Endodermal cell (in vitro differentiated cells): ENCODE results near the gene RLN3. TPM values are rescaled to one million over a fixed set of nuclear protein-coding genes. Genes with fewer than 3 reads are reported as not detected.

Source experiments
- DNase-seq: peaks from one replicate; pipeline ENCODE4 v3.0.0-alpha.2; 2017
- H3K27ac ChIP-seq: 2 replicates; pipeline ENCODE4 v1.5.1; 2013; ENCODE audit warnings: mild to moderate bottlenecking, low read depth, low read length, moderate library complexity
- H3K27me3 ChIP-seq: 2 replicates; pipeline ENCODE4 v1.6.1; 2013; ENCODE audit warnings: mild to moderate bottlenecking, low read length, moderate library complexity; ENCODE audit not compliant: insufficient read depth, control insufficient read depth, poor library complexity, severe bottlenecking
- H3K36me3 ChIP-seq: 2 replicates; pipeline ENCODE4 v1.7.0; 2013; ENCODE audit warnings: mild to moderate bottlenecking, low read length, moderate library complexity; ENCODE audit not compliant: control insufficient read depth, insufficient read depth
- H3K4me1 ChIP-seq: one replicate; pipeline ENCODE4 v1.7.0; 2013; ENCODE audit warnings: low read length; ENCODE audit not compliant: control insufficient read depth, insufficient read depth
- H3K4me3 ChIP-seq: 2 replicates; pipeline ENCODE4 v1.5.1; 2013; ENCODE audit warnings: mild to moderate bottlenecking, low read length, moderate library complexity
- H3K9ac ChIP-seq: 2 replicates; pipeline ENCODE4 v1.6.1; 2013; ENCODE audit warnings: mild to moderate bottlenecking, low read length, moderate library complexity; ENCODE audit not compliant: poor library complexity, severe bottlenecking; ENCODE audit errors: extremely low read depth
- H3K9me3 ChIP-seq: 2 replicates; pipeline ENCODE4 v1.6.1; 2013; ENCODE audit warnings: mild to moderate bottlenecking, low read length, moderate library complexity; ENCODE audit not compliant: control insufficient read depth
- H3K27ac Mint-ChIP-seq: 2 replicates; pipeline ENCODE4 v1.8.0; 2020; ENCODE audit warnings: mixed read lengths
- H3K27me3 Mint-ChIP-seq: 2 replicates; pipeline ENCODE4 v1.8.0; 2021; ENCODE audit warnings: mild to moderate bottlenecking, mixed read lengths; ENCODE audit not compliant: insufficient read depth
- H3K36me3 Mint-ChIP-seq: 2 replicates; pipeline ENCODE4 v1.8.0; 2020; ENCODE audit warnings: low read depth, mixed read lengths
- H3K4me1 Mint-ChIP-seq: 2 replicates; pipeline ENCODE4 v1.8.0; 2020; ENCODE audit warnings: mixed read lengths
- H3K4me3 Mint-ChIP-seq: 2 replicates; pipeline ENCODE4 v1.8.0; 2020; ENCODE audit warnings: mild to moderate bottlenecking, moderate library complexity, mixed read lengths
- H3K9me3 Mint-ChIP-seq: 2 replicates; pipeline ENCODE4 v1.8.0; 2020; ENCODE audit warnings: mild to moderate bottlenecking, mixed read lengths
- CTCF ChIP-seq: fragments of 200-600 bp; sonication (generic); conservative IDR thresholded peaks from 2 replicates; pipeline ENCODE4 v1.5.0; 2021; ENCODE audit warnings: antibody characterized with exemption, mild to moderate bottlenecking
- WGBS, 2 experiments: methylation state at CpG; one replicate each; pipeline versions ENCODE4 v1.1.5 to v1.1.7; 2013; ENCODE audit warnings: missing lambda C conversion rate in 2 of 2, mixed read lengths in 1 of 2; ENCODE audit not compliant: insufficient coverage in 1 of 2, insufficient read length in 1 of 2; 5-methylcytosine and 5-hydroxymethylcytosine counted together
- total RNA-seq, 2 donors: library from RNA; stranded (reverse); fragmentation: NEBNext Ultra II Directional in 1 of 2; extraction: Animal tissue kit (Norgen Biotek cat#: 25700) in 1 of 2; gene quantifications; 2 replicates in 1 of 2; 3 replicates in 1 of 2; pipeline ENCODE4 v1.2.1, GENCODE V29; 2021

The RLN3 gene
- total RNA-seq, 2 donors from 2014 or later, result not detected

GRCh38 chr19:14051980-14052379 is 24.0 kb downstream of the RLN3 start:
- H3K27ac Mint-ChIP-seq, result no peak overlapping the region
- peaks cover 11% of the 10 kb centered on the region for H3K27me3 ChIP-seq
- no peaks in the 10 kb centered on the region for H3K9me3 ChIP-seq
- H3K36me3 Mint-ChIP-seq, result peaks cover 28% of the 10 kb centered on the region
- H3K36me3 ChIP-seq, result peaks cover 8% of the 10 kb centered on the region
- DNase-seq, result no peak
- no peak overlapping the region for H3K4me3 ChIP-seq
- WGBS, 2 experiments, result 92 to 94% methylated on average over 3 to 9 of the region's 9 CpGs
- peaks cover 5% of the 10 kb centered on the region for H3K9me3 Mint-ChIP-seq
- no peaks in the 10 kb centered on the region for H3K4me1 Mint-ChIP-seq
- H3K4me1 ChIP-seq, result no peaks in the 10 kb centered on the region
- peaks cover 24% of the 10 kb centered on the region for H3K27me3 Mint-ChIP-seq
- H3K9ac ChIP-seq, result no peak overlapping the region
- no peak for TF ChIP-seq CTCF
- H3K4me3 Mint-ChIP-seq, result no peak overlapping the region
- no peak overlapping the region for H3K27ac ChIP-seq

- no peak overlapping the region for H3K4me3 Mint-ChIP-seq
- Histone ChIP-seq H3K4me3 (no peak overlapping the region), H3K27ac (no peak overlapping the region), H3K36me3 (peaks cover 8% of the 10 kb centered on the region), H3K27me3 (peaks cover 14% of the 10 kb centered on the region), H3K9ac (no peak overlapping the region), H3K4me1 (no peaks in the 10 kb centered on the region), H3K9me3 (no peaks in the 10 kb centered on the region)
- no peak for DNase-seq
- no peaks in the 10 kb centered on the region for H3K4me1 Mint-ChIP-seq
- H3K9me3 Mint-ChIP-seq, result peaks cover 5% of the 10 kb centered on the region
- peaks cover 28% of the 10 kb centered on the region for H3K27me3 Mint-ChIP-seq
- whole genome bisulfite sequencing, 2 experiments, result 87 to 93% methylated on average over 4 to 6 of the region's 6 CpGs
- no peak overlapping the region for H3K27ac Mint-ChIP-seq
- TF ChIP-seq CTCF, result no peak
- peaks cover 28% of the 10 kb centered on the region for H3K36me3 Mint-ChIP-seq
Measured at GRCh38 chr19:14052470-14052869, 24.5 kb downstream of the RLN3 start.

- Mint-ChIP-seq H3K27ac (no peak overlapping the region), H3K4me3 (no peak overlapping the region), H3K4me1 (no peaks in the 10 kb centered on the region), H3K36me3 (peaks cover 28% of the 10 kb centered on the region), H3K27me3 (peaks cover 33% of the 10 kb centered on the region), H3K9me3 (peaks cover 5% of the 10 kb centered on the region)
- Histone ChIP-seq H3K27me3 (peaks cover 18% of the 10 kb centered on the region), H3K9ac (no peak overlapping the region), H3K9me3 (no peaks in the 10 kb centered on the region), H3K36me3 (peaks cover 8% of the 10 kb centered on the region), H3K4me1 (no peaks in the 10 kb centered on the region), H3K4me3 (no peak overlapping the region), H3K27ac (no peak overlapping the region)
- DNase-seq, result no peak
- TF ChIP-seq CTCF, result no peak
- WGBS, 2 experiments, result 96% methylated on average over 3 of the region's 3 CpGs
Measured at GRCh38 chr19:14053032-14053431, 25.1 kb downstream of the RLN3 start.
